GM18505 (cell line): ENCODE data around the gene PYGO2.

Source experiments
- ATAC-seq: cut with Tn5 transposase; IDR thresholded peaks from one replicate; pipeline ENCODE4 v1.9.1; 2021; ENCODE audit not compliant: unreplicated experiment
- POLR2A ChIP-seq: IDR thresholded peaks from 4 replicates; pipeline ENCODE4 v1.6.1; 2011; ENCODE audit warnings: borderline replicate concordance; ENCODE audit not compliant: insufficient read depth, insufficient read length; ENCODE audit errors: extremely low read depth

The PYGO2 gene

DNA sequence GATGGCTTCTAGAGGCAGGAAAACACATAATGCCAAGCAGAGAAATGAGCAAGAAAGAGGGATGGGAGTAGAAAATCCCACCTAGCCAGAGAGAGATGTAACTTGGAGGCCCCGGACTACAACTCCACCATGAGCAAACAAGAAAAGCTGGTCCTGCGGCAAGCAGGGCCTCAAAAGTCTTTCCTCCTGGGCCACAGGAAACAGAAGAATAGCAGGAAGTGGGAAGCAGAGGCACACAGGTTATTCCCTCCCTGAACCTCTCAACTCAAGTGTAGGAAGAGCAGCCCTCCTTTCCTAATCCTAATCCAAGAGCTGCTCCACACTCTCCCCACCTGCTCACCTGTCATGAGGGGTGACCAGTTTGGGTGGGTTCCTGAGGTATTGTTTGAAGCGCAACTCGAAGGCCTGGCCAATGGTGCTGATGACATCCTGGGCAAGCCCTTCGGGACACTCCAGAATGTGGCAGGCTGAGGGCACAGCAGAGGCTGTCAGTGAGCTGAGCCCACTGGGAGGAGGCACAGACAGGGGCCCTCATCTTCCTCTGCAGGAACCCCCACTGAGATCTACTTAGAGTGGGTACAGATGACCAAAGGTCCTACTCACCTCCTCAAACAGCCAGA is 5.9 kb upstream of the PYGO2 start:
- ATAC-seq, result no peak
- no peak for TF ChIP-seq POLR2A

DNA sequence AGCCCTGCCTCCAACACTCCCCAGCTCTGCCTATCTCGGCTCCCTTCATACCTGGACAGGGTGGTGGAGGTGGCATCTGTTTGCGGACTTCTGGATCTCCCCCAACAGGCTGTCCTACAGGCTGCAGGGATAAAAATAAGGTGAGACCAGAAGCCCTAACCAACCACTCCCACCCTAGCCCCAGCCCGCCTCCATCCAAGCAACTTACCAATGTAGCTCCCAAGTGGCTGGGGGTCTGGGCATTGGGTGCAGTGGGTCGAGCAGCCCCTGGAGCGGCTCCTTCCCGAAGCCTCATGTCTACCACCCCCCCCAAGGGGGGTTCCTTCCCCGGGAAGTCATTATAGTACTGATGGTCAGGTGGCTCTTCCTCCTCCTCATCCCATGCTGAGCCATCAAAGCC is 4.5 kb upstream of the PYGO2 start:
- TF ChIP-seq POLR2A, result no peak
- ATAC-seq, result no peak

DNA sequence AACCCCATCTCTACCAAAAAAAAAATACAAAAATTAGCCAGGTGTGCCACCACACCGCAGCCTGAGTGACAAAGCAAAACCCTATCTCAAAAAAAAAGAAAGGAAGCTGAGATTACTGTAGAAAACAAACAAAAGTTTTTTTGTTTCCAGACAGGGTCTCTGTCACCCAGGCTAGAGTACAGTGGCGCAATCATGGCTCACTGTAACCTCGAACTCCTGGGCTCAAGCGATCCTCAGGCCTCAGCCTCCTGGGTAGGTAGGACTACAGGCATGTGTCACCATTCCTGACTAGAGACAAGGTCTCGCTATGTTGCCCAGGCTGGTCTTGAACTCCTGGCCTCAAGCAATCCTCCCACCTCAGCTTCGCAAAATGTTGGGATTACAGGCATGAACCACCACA is 2.8 kb upstream of the PYGO2 start:
- ATAC-seq, result no peak
- no peak for TF ChIP-seq POLR2A

DNA sequence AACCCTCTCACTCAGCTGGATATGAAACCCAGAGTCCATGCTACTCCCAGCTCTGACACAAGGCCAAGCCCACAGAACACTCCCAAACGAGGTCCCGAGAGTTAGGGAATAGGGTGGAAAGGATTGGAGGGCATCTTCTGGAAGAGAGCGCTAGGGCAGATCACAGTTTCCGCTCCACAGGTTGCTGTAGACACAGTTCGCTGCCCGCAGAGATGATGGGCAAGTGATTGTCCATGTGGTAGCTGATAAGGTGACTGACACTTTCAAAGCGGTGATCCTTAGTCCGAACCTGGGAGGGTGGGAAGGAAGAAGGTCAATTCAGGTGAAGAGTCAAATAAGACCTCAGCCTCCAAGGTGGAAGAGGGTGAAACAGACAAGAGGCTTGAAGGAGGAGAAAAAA is 2.1 kb upstream of the PYGO2 start:
- TF ChIP-seq POLR2A, result no peak
- ATAC-seq, result no peak

DNA sequence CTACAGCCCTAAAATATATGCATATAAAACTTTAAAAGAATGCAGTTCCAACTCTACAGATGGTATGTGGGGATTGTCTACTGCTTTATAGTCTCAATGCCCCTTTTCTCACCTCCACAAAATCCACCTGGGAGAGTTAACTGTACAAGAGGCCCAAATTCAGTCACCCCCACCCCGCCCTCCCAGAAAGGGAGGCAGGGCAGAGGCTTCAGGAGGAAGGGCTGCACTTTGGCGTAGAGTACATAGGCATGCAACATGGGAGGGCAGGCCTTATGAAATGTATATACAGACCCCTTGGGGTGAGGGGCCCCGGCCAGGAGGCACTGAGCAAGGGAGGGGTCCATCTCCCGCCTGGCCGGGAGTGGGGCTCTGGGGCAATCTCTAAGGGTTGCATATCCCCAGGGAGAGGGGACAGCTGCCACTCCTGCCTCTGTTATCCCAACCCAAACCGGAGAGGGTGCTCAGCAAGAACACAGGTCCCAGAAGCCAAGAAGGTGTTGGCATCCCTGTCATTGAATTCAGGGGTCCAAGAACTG is 1.3 kb upstream of the PYGO2 start:
- ATAC-seq, result no peak
- TF ChIP-seq POLR2A, result no peak

DNA sequence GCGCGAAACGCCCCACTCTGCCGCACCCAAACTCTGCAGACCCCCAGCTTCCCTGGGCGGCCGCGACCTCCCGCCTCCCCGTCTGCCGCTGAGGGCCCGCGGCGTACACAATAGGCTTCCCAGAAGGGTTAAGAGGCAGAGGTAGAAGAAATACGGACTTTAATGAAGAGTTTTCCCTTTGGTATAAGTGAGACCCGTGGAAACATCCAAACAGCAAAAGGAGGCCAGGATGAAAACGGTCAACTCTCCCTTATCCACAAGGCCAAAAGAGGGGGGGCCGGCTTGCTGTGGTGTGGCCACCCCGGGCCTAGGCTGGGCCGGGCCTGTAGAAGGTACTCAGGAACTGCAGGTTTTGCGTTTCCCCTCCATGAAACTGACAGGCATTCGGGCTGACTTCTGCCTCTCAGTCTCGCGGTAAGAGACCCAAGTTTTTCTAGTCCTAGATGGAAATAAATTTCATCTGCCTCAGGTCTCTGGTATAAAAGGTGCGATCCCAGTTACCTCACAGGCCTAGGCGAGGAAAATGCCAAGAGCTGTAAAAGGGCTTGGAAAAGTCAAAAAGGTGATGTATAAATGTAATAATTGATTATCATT is 671 bp upstream of the PYGO2 start:
- TF ChIP-seq POLR2A, result no peak
- ATAC-seq, result peak; percentile 13

DNA sequence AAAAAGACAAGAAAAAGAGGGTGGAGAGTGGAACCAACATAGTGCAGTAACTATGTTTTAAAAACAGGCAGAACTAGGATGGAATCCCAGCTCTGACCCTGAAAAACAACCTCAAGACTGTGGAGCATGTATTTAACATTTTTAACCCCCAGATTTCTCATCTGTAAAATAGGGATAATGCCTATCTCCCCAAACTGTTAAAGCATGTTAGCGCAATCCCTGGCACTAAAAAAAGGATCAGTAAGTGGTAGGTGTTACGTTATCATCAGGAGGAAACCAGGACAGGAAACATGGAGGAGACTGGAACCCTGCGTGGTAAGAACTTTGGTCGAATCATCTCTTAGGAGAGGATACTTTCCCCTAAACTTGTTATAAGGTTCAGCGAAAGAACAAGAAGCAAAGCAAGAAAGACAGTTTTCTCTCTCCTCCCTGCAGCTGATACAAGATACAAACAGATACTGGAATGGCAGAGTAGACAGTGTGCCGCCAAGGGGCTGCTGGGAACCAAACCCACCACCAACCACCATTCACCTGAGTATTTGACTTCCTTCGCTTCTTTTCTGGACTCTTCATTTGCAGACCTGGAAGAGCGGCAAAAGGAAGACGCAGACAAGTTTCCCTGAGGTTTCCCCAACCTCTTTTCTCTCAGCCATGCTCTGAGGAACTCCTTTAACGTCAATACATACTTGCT is 991 bp downstream of the PYGO2 start:
- ATAC-seq, result no peak
- TF ChIP-seq POLR2A, result no peak

DNA sequence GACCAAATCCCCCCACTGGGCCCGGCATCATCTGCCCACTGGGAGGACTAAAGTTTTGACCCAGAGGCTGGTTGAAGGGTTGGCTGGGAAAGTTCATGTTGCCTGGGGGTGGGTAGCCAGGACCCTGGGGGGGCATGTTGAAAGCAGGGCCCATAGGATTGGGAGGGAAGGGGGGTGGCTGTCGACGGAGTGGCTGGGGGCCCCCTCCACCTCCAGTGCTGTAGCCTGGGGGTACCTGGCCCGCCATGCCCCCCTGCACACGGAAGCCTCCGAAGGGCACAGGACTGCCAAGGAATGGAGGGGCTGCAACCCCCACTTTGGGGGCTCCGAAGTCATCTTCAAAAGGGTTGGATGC is 2.2 kb downstream of the PYGO2 start:
- ATAC-seq, result no peak
- TF ChIP-seq POLR2A, result no peak

DNA sequence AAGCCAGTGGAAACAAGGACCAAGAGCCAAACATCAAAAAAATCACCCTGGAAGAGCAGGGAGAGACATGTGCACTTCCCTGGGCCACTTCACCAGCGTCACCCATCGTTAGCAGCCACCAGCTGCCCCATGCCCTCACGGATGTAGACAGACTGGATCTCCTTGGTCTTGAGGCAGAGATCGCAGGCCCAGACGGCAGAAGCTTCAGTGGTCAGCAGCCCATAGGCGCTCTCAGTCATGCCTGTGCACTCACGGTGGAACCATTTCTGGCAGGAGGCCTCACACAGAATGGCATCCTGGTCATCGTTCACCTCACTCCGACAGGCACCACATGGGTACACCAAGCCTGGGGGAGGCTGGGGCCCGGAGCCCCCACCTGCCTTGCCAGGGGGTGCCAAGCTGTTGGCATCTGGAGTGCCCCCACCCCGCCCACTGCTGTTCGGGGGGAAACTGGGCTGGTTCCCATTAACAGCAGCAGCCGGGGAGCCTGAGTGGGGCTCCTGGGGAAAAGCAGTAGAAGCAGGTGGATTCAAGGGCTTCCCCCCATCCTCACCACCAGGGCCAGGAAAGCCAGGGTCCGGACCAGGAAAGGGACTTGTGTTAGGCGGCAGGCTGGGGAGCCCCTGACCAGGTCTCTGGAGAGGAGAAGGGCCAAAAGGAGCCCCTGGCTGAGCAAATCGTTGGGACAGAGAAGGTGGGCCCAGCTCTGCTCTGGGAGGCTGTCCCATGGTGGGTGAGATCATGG is 2.7 kb downstream of the PYGO2 start:
- no peak for ATAC-seq

DNA sequence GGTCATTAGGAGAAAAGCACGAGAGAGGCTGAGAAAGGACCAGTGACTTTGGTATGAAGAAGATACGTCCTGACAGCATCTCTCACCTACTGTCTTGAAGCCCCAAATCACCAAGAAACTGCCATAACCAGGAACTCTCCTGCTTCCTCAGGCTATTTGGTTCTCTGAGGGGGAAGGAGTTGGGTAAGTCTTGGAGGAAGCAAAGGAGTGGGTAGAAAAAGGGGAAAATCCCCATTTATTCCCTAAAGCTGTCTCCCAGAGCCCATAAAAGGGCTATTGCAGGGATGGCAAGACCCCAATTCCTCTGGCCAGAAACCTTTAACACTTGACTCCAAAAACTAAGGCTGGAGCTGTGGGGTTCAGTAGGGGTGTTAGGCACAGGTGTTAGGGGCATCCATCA is 3.5 kb downstream of the PYGO2 start:
- no peak for TF ChIP-seq POLR2A
- no peak for ATAC-seq

More for the DNA sequence above, 2.7 kb downstream of the PYGO2 start:
- no peak for TF ChIP-seq POLR2A

DNA sequence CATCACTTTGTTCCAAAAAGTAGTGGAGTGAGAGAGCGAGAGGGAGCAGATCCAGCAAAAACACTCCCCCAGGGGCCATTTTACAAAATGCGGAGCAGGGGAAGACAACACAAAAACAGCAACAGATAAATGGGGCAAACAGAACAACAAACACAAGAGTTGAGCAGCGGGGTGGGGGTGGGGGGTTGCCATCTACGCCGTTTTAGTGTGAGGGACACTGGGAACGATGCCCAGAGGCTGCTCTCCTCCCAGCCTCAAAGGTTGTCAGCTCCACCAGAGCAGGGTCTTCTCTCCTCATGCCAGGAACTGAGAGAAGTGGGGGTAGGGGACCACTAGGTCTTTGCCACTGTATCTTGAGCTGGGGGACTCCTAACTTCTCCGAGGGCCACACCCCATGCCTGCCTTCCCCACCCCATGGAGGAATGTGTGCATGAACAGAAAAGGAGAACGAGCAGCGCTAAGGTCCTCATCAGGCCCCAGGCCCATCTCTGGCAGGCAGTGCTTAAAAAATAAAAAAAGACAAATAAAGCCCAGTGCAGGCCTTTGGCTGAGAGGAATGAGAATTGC is 4.4 kb downstream of the PYGO2 start:
- no peak for TF ChIP-seq POLR2A
- no peak for ATAC-seq

DNA sequence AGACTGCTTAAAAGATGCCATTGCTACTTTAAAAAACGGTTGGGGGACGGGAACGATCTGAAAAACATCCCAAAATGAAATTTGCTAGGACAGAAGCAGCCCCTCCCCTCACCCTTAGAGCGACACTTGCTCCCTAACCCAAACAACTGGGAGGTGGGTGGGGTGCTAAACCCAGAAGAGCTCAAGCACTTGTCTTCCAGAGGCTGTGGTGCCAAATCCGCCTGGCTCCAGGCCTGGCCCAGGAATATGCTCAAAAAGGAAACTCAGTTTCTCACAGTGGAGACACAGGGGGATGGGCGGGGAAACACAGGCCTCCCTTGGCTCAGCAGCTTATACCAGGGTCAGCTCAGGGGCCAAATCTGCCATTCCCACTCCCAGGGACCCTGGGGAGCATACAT is 5.0 kb downstream of the PYGO2 start:
- no peak for ATAC-seq
- TF ChIP-seq POLR2A, result no peak
